PC-9 (cell line): ENCODE measurements around the gene GIMAP2. TPM values are rescaled to one million over a fixed set of nuclear protein-coding genes. Genes with fewer than 3 reads are reported as not detected.

Experiments
- BruUV-seq: library from RNA; stranded (reverse); fragments of 400-500 nt; replicated peaks from 2 replicates; lab custom pipeline; 2021; lab: Mats Ljungman, UMichigan
- CTCF ChIA-PET: fragments of 300-600 bp; sonication (Branson Sonifier 250); formaldehyde crosslinking; loops from one replicate; lab custom pipeline; 2022; ENCODE audit warnings: antibody characterized with exemption; lab: Charles Lee
- POLR2A ChIA-PET: fragments of 300-600 bp; sonication (Branson Sonifier 250); formaldehyde crosslinking; loops from one replicate; lab custom pipeline; 2022; ENCODE audit warnings: antibody characterized with exemption; ENCODE audit not compliant: unreplicated experiment; lab: Charles Lee
- DNase-seq, 2 experiments: peaks; one replicate each; pipeline versions ENCODE4 v3.0.0 to v3.0.0-alpha.2; 2015 to 2022; ENCODE audit warnings: mixed read lengths in 1 of 2
- H2AFZ ChIP-seq: fragments of 200-600 bp; sonication (generic); 2 replicates; pipeline ENCODE4 v1.8.1; 2017; ENCODE audit warnings: antibody characterized with exemption
- H3F3A ChIP-seq: fragments of 200-600 bp; sonication (generic); 2 replicates; pipeline ENCODE4 v1.8.1; 2017; ENCODE audit warnings: antibody characterized with exemption, mild to moderate bottlenecking, low read depth; ENCODE audit not compliant: insufficient read depth
- H3K27ac ChIP-seq: fragments of 200-600 bp; sonication (generic); 2 replicates; pipeline ENCODE4 v1.6.1; 2016; ENCODE audit warnings: mixed run types
- H3K27me3 ChIP-seq: fragments of 200-600 bp; sonication (generic); 2 replicates; pipeline ENCODE4 v1.6.1; 2016; ENCODE audit warnings: low read depth, mixed run types; ENCODE audit not compliant: insufficient read depth
- H3K36me3 ChIP-seq: fragments of 200-600 bp; sonication (generic); 2 replicates; pipeline ENCODE4 v1.6.1; 2016; ENCODE audit warnings: low read depth, mixed run types
- H3K4me1 ChIP-seq: fragments of 200-600 bp; sonication (generic); replicated peaks from 2 replicates; pipeline ENCODE4 v1.6.1; 2016; ENCODE audit warnings: mixed run types; ENCODE audit not compliant: insufficient read depth
- H3K4me2 ChIP-seq: fragments of 200-600 bp; sonication (generic); 2 replicates; pipeline ENCODE4 v1.6.1; 2017; ENCODE audit warnings: mixed run types
- H3K4me3 ChIP-seq: fragments of 200-600 bp; sonication (generic); 2 replicates; pipeline ENCODE4 v1.6.1; 2016; ENCODE audit warnings: mixed run types
- H3K79me2 ChIP-seq: fragments of 200-600 bp; sonication (generic); 2 replicates; pipeline ENCODE4 v1.6.1; 2017; ENCODE audit warnings: low read depth, mixed run types
- H3K9me2 ChIP-seq: fragments of 200-600 bp; sonication (generic); 2 replicates; pipeline ENCODE4 v1.8.1; 2017; ENCODE audit warnings: mild to moderate bottlenecking; ENCODE audit not compliant: insufficient read depth
- H3K9me3 ChIP-seq: fragments of 200-600 bp; sonication (generic); 2 replicates; pipeline ENCODE4 v1.8.1; 2016; ENCODE audit warnings: low read depth; ENCODE audit not compliant: insufficient read depth
- H4K20me1 ChIP-seq: fragments of 200-600 bp; sonication (generic); 2 replicates; pipeline ENCODE4 v1.8.1; 2017; ENCODE audit not compliant: insufficient read depth
- CTCF ChIP-seq: fragments of 200-600 bp; sonication (generic); conservative IDR thresholded peaks from 2 replicates; pipeline ENCODE4 v1.6.1; 2017; ENCODE audit warnings: mixed run types, antibody characterized with exemption, mild to moderate bottlenecking, moderate library complexity
- EZH2 ChIP-seq: fragments of 200-600 bp; sonication (generic); IDR thresholded peaks from 2 replicates; pipeline ENCODE4 v1.8.0; 2017; ENCODE audit warnings: antibody characterized with exemption, low read depth
- intact Hi-C: fragments of 100-400 bp; cut with micrococcal nuclease; formaldehyde crosslinking; loops from one replicate; pipeline ENCODE4 v1.10.0; 2022; ENCODE audit not compliant: unreplicated experiment
- total RNA-seq: library from RNA; stranded (reverse); gene quantifications from 2 replicates; pipeline ENCODE4 v1.2.3, GENCODE V29; 2021

The GIMAP2 gene
- total RNA-seq, 1 experiment from 2014 or later: 0.81 TPM

GRCh38 chr7:150665089-150665748, 20.3 kb upstream of the GIMAP2 start:
- Histone ChIP-seq H3K27me3 (peaks cover 12% of the 10 kb centered on the region; the same call in 1 of the 2 replicates), H3K4me1 (no peaks in the 10 kb centered on the region), H3K4me3 (no peak overlapping the region), H3K79me2 (no peaks in the 10 kb centered on the region), H3K36me3 (no peaks in the 10 kb centered on the region), H3K27ac (no peak overlapping the region), H3F3A (no peaks in the 10 kb centered on the region), H3K4me2 (no peak overlapping the region), H2AFZ (no peak overlapping the region), H3K9me2 (no peaks in the 10 kb centered on the region), H4K20me1 (no peaks in the 10 kb centered on the region), H3K9me3 (no peaks in the 10 kb centered on the region)
- CTCF ChIA-PET: no interaction called here
- POLR2A ChIA-PET: no interaction called here
- no peak for DNase-seq
- intact Hi-C loops: no loop called here
- TF ChIP-seq EZH2 (no peak), CTCF (no peak)
- no TSS peak for BruUV-seq

- TF ChIP-seq CTCF (no peak), EZH2 (no peak)
- CTCF ChIA-PET: no interaction called here
- Histone ChIP-seq H3K9me2 (no peaks in the 10 kb centered on the region), H3K4me1 (no peaks in the 10 kb centered on the region), H3K36me3 (no peaks in the 10 kb centered on the region), H3F3A (no peaks in the 10 kb centered on the region), H3K4me3 (no peak overlapping the region), H4K20me1 (no peaks in the 10 kb centered on the region), H3K27ac (no peak overlapping the region), H3K4me2 (no peak overlapping the region), H3K79me2 (no peaks in the 10 kb centered on the region), H3K9me3 (no peaks in the 10 kb centered on the region), H3K27me3 (peaks cover 9% of the 10 kb centered on the region; the same call in 1 of the 2 replicates), H2AFZ (no peak overlapping the region)
- intact Hi-C loops: no loop called here
- no TSS peak for BruUV-seq
- POLR2A ChIA-PET: no interaction called here
- no peak for DNase-seq
These were observed 19.6 kb upstream of the GIMAP2 start for GRCh38 chr7:150665896-150666295.

GRCh38 chr7:150666412-150666811, 19.1 kb upstream of the GIMAP2 start:
- H3K4me1 ChIP-seq: no peaks in the 10 kb centered on the region
- no peak for TF ChIP-seq CTCF
- no peak for TF ChIP-seq EZH2
- no peak overlapping the region for H3K4me3 ChIP-seq
- no peaks in the 10 kb centered on the region for H3K9me2 ChIP-seq
- DNase-seq: no peak
- no peak overlapping the region for H3K27ac ChIP-seq
- no peaks in the 10 kb centered on the region for H4K20me1 ChIP-seq
- H3F3A ChIP-seq: no peaks in the 10 kb centered on the region
- H3K27me3 ChIP-seq: peaks cover 9% of the 10 kb centered on the region; the same call in 1 of the 2 replicates
- no peaks in the 10 kb centered on the region for H3K36me3 ChIP-seq
- POLR2A ChIA-PET: no interaction called here
- intact Hi-C loops: no loop called here
- H3K79me2 ChIP-seq: no peaks in the 10 kb centered on the region
- H2AFZ ChIP-seq: no peak overlapping the region
- H3K4me2 ChIP-seq: no peak overlapping the region
- CTCF ChIA-PET: no interaction called here
- BruUV-seq: no TSS peak
- H3K9me3 ChIP-seq: no peaks in the 10 kb centered on the region
